K562 (cell line): ENCODE data around the gene CEND1. TPM values are rescaled to one million over a fixed set of nuclear protein-coding genes. Genes with fewer than 3 reads are reported as not detected.
A peak's percentile ranks its signal among the peaks of the same experiment; 100 is the strongest.

ENCODE experiments used
- ATAC-seq: fragments of 200-7000 bp; cut with Tn5 transposase; 3 replicates; pipeline ENCODE4 v1.9.1; 2020; ENCODE audit warnings: moderate library complexity
- BruUV-seq: library from RNA; stranded (reverse); fragments of 400-500 nt; replicated peaks from 2 replicates; lab custom pipeline; 2021; lab: Mats Ljungman, UMichigan
- CTCF ChIA-PET: fragments of 300-600 bp; formaldehyde crosslinking; extraction: SDS; loops from one replicate; lab custom pipeline; 2021; ENCODE audit warnings: low intra/inter-chr PET ratio; lab: Yijun Ruan, JAX
- POLR2A ChIA-PET: fragments of 300-600, 350-650 bp; sonication (Branson Sonifier 250); formaldehyde crosslinking; extraction: SDS; loops from one replicate; lab custom pipeline; 2021; ENCODE audit warnings: antibody characterized with exemption, inconsistent platforms; lab: Yijun Ruan, JAX
- DNase-seq, 4 experiments: peaks; one replicate each; pipeline versions ENCODE4 v3.0.0 to v3.0.0-alpha.2; 2011 to 2018; ENCODE audit warnings: low spot score in 3 of 4, mixed read lengths in 3 of 4; ENCODE audit errors: extremely low read depth in 1 of 4
- FAIRE-seq: peaks from 2 replicates; lab custom pipeline; 2011; peaks lifted over from hg19 to GRCh38; lab: Jason Lieb, UNC
- H2AFZ ChIP-seq: 2 replicates; pipeline ENCODE4 v1.6.0; 2011; ENCODE audit warnings: low read depth, low read length, control low read depth, inconsistent platforms
- H3K27ac ChIP-seq: fragments of 200-600 bp; 3 replicates; pipeline ENCODE4 v1.8.0; 2011; ENCODE audit warnings: low read depth, mild to moderate bottlenecking, control low read depth, inconsistent platforms, low read length, moderate library complexity, mixed read lengths; ENCODE audit errors: extremely low read depth
- H3K27me3 ChIP-seq, 2 experiments: fragments of 300-600 bp in 1 of 2; 2 replicates in 1 of 2; 3 replicates in 1 of 2; pipeline versions ENCODE4 v1.6.0 to v1.8.0; 2011; ENCODE audit warnings: inconsistent platforms in 2 of 2, low read length in 2 of 2, mild to moderate bottlenecking in 1 of 2, mixed read lengths in 1 of 2, moderate library complexity in 1 of 2; ENCODE audit not compliant: control insufficient read depth in 2 of 2, insufficient read depth in 2 of 2
- H3K36me3 ChIP-seq: fragments of 300-600 bp; 3 replicates; pipeline ENCODE4 v1.8.0; 2011; ENCODE audit warnings: mild to moderate bottlenecking, low read length, inconsistent platforms; ENCODE audit not compliant: control insufficient read depth, insufficient read depth
- H3K4me1 ChIP-seq, 2 experiments: fragments of 200-600 bp in 1 of 2; replicated peaks in 1 of 2; 2 replicates in 1 of 2; 3 replicates in 1 of 2; pipeline versions ENCODE4 v1.5.1 to v1.8.0; 2011; ENCODE audit warnings: inconsistent platforms in 2 of 2, low read length in 2 of 2, mild to moderate bottlenecking in 1 of 2, mixed read lengths in 1 of 2, moderate library complexity in 1 of 2; ENCODE audit not compliant: control insufficient read depth in 2 of 2, insufficient read depth in 2 of 2
- H3K4me2 ChIP-seq: 2 replicates; pipeline ENCODE4 v1.6.1; 2011; ENCODE audit warnings: low read length, control low read depth, inconsistent platforms, mixed read lengths; ENCODE audit not compliant: insufficient read depth
- H3K4me3 ChIP-seq: fragments of 200-600 bp; sonication (generic), shearing (Covaris generic); 2 replicates; pipeline ENCODE4 v1.5.1; 2016; ENCODE audit warnings: control low read depth, inconsistent platforms
- H3K79me2 ChIP-seq: fragments of 200-600 bp; 3 replicates; pipeline ENCODE4 v1.8.0; 2011; ENCODE audit warnings: low read length, inconsistent platforms; ENCODE audit not compliant: control insufficient read depth, insufficient read depth
- H3K9ac ChIP-seq, 2 experiments: 2 replicates each; pipeline versions ENCODE4 v1.6.0 to v1.6.1; 2011; ENCODE audit warnings: low read depth in 2 of 2, low read length in 2 of 2, control low read depth in 1 of 2, inconsistent platforms in 1 of 2, mild to moderate bottlenecking in 1 of 2, mixed read lengths in 1 of 2; ENCODE audit not compliant: insufficient read depth in 1 of 2
- H3K9me1 ChIP-seq: one replicate; pipeline ENCODE4 v1.6.0; 2011; ENCODE audit warnings: inconsistent platforms, mild to moderate bottlenecking, low read length, moderate library complexity; ENCODE audit not compliant: control insufficient read depth, insufficient read depth
- H3K9me3 ChIP-seq: replicated peaks from 2 replicates; pipeline ENCODE4 v1.5.1; 2011; ENCODE audit warnings: low read depth, low read length, inconsistent platforms; ENCODE audit not compliant: control insufficient read depth, insufficient read depth
- H4K20me1 ChIP-seq: replicated peaks from 2 replicates; pipeline ENCODE4 v1.6.1; 2011; ENCODE audit warnings: low read length, inconsistent platforms, mixed read lengths; ENCODE audit not compliant: control insufficient read depth, insufficient read depth
- ARNT ChIP-seq, 2 experiments: fragments of 450-650 bp; IDR thresholded peaks; 2 replicates each; pipeline ENCODE4 v1.6.1; 2016; ENCODE audit warnings: mild to moderate bottlenecking in 1 of 2
- CREM ChIP-seq: IDR thresholded peaks from 2 replicates; pipeline ENCODE4 v1.6.1; 2014; ENCODE audit warnings: antibody characterized with exemption, low read depth
- NCOA2 ChIP-seq, 2 experiments: fragments of 450-650 bp; IDR thresholded peaks; 2 replicates each; pipeline ENCODE4 v1.6.1; 2018; ENCODE audit warnings: mild to moderate bottlenecking in 2 of 2, moderate library complexity in 1 of 2; ENCODE audit not compliant: partially characterized antibody in 2 of 2
- SRSF3 ChIP-seq: fragments of 200-400 bp; formaldehyde crosslinking; IDR thresholded peaks from 2 replicates; pipeline ENCODE4 v1.6.1; 2016; ENCODE audit warnings: mild to moderate bottlenecking, low read length, moderate library complexity; ENCODE audit not compliant: insufficient read depth
- TBP ChIP-seq: optimal IDR thresholded peaks from 2 replicates; pipeline ENCODE3; 2011; ENCODE audit warnings: low read depth, low read length, improper control_type of control experiment
- ZNF408 ChIP-seq: fragments of 250-450 bp; sonication (Bioruptor Pico); IDR thresholded peaks from 2 replicates; pipeline ENCODE4 v1.4.0; 2020; ENCODE audit warnings: low read depth, mild to moderate bottlenecking, moderate library complexity
- ZNF444 ChIP-seq: fragments of 250-450 bp; sonication (Bioruptor Pico); IDR thresholded peaks from 2 replicates; pipeline ENCODE4 v1.4.0; 2020; ENCODE audit warnings: mild to moderate bottlenecking, moderate library complexity
- ZNF766 ChIP-seq: fragments of 200-800 bp; sonication (Bioruptor generic); conservative IDR thresholded peaks from 2 replicates; pipeline ENCODE4 v1.6.1; 2016; ENCODE audit warnings: missing genetic modification characterization, missing compliant biosample characterization
- WGBS: fragments of 100-300 bp; shearing (Covaris generic); methylation state at CpG from one replicate; pipeline ENCODE4 v1.1.6; 2016; ENCODE audit warnings: low coverage, mixed read lengths; ENCODE audit not compliant: insufficient coverage; ENCODE audit errors: missing lambda C conversion rate; 5-methylcytosine and 5-hydroxymethylcytosine counted together
- in situ Hi-C: fragments of 300-500 bp; cut with MboI; formaldehyde crosslinking; loops from 4 replicates; pipeline ENCODE4 v1.15.0; 2018; ENCODE audit warnings: inconsistent platforms, mixed read lengths
- intact Hi-C: fragments of 100-400 bp; cut with micrococcal nuclease; formaldehyde crosslinking; loops from 2 replicates; pipeline ENCODE4 v1.14.2; 2022
- polyA plus RNA-seq, 8 experiments: library from polyadenylated mRNA; depleted of rRNA in 4 of 8; stranded (reverse) in 5 of 8; unstranded in 3 of 8; fragments of >200 nt; fragmentation: Nextera tagmentation in 2 of 8; fragmentation: Illumina TruSeq in 1 of 8; extraction: Ambion mirVana in 2 of 8; extraction: Trizol in 1 of 8; gene quantifications; 2 replicates each; pipeline versions ENCODE4 v1.2.1 to v1.2.3, GENCODE V29; 2011 to 2014; ENCODE audit warnings: inconsistent platforms in 1 of 8, missing spikeins in 1 of 8
- total RNA-seq, 7 experiments: library from RNA; depleted of rRNA in 6 of 7; stranded (reverse); fragments of >200 nt in 6 of 7; fragmentation: Illumina TruSeq in 2 of 7; extraction: Trizol in 2 of 7; gene quantifications; 2 replicates each; pipeline versions ENCODE4 v1.2.1 to v1.2.3, GENCODE V29; 2011 to 2021; ENCODE audit warnings: low replicate concordance in 1 of 7
- TF ChIP-seq, protein P1 (sequence below): fragments of 450-650 bp; conservative IDR thresholded peaks from 2 replicates; pipeline ENCODE4 v1.6.1; 2016; ENCODE audit warnings: missing genetic modification characterization, low read depth, mild to moderate bottlenecking, control low read depth, missing compliant biosample characterization
- TF ChIP-seq, protein P2 (sequence below): fragments of 250-450 bp; sonication (Bioruptor Pico); IDR thresholded peaks from 2 replicates; pipeline ENCODE4 v1.5.0; 2021
- TF ChIP-seq, protein P3 (sequence below): sonication (generic); formaldehyde crosslinking; IDR thresholded peaks from 2 replicates; pipeline ENCODE4 v1.8.0; 2023; ENCODE audit warnings: mild to moderate bottlenecking, missing genetic modification reagents
- TF ChIP-seq, protein P4 (sequence below): fragments of 450-650 bp; formaldehyde crosslinking; IDR thresholded peaks from 2 replicates; pipeline ENCODE4 v1.4.0; 2020; ENCODE audit warnings: mild to moderate bottlenecking, moderate library complexity

The CEND1 gene
- total and polyA plus RNA-seq, 9 of the 15 experiments (the other 6 are each of a cell fraction or from before 2014, with no cell fraction given), result 0.13 to 0.18 (median 0.16) TPM; not detected in 6

DNA sequence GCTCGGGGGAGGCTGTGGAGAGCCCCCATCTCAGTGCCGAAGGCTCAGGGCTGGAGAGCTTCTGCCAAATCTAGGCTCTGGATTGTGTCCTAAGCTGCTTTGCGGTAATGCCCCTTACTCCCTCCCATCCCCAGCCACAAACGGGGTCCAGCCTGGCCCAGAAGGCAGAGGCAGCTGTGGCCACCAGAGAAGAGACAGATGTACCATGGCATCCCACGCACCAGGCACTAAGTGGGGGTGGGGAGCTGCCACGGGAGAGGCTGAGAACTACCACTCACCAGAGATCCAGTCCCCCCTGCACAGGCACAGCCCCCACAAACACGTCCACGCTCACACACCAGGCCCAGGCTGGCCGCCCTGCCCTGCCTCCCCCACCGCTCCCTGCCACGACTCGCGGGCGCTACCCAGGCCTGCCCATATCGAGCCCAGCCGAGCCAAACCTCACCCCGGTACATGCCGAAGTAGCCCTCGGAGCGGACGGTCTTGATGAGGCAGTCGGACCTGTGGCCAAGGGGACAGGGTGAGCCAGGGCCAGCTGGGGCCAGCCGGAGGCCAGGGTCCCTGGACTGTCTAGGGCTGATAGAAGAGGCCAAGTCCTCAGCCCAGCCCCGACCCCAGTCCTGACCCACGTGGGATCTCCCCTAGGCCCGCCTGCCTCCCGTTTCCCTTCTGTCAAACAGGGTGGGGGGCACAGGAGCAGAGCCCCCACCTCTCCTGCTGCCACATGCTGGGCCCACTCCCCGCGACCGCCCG lies 4.3 kb upstream of the CEND1 start (continued):
- TF ChIP-seq, protein P1, sequence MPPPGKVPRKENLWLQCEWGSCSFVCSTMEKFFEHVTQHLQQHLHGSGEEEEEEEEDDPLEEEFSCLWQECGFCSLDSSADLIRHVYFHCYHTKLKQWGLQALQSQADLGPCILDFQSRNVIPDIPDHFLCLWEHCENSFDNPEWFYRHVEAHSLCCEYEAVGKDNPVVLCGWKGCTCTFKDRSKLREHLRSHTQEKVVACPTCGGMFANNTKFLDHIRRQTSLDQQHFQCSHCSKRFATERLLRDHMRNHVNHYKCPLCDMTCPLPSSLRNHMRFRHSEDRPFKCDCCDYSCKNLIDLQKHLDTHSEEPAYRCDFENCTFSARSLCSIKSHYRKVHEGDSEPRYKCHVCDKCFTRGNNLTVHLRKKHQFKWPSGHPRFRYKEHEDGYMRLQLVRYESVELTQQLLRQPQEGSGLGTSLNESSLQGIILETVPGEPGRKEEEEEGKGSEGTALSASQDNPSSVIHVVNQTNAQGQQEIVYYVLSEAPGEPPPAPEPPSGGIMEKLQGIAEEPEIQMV, result no peak
- TF ChIP-seq, all 486 proteins: peak for 0

DNA sequence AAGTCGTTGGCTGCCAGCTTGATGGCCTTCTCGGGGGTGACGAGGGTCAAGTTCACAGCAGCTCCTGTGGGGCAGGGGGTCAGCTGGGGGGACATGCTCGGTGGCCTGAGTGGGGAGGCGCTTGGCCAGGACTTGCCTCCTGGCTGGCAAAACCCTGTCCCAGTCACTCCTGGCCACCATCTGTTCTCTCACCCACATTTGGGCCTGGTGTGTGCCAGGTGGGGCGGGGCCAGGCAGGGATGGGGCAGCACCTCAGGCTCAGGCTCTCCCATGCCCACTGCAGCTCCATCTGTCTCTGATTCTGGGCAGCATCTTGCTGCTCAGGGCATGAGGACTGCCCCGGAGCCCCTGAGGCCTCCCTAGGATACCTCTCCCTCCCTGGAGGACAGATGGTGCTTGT lies 3.7 kb upstream of the CEND1 start:
- Histone ChIP-seq H3K79me2 (peaks cover 26% of the 10 kb centered on the region), H2AFZ (no peak overlapping the region), H4K20me1 (no peaks in the 10 kb centered on the region), H3K36me3 (peaks cover 31% of the 10 kb centered on the region; the same call in 1 of the 3 replicates), H3K9me3 (no peaks in the 10 kb centered on the region), H3K9ac (peak overlapping the region in 1 of 2 experiments; percentile 95; a peak in 1 of 4 replicates), H3K4me1 (peaks cover 7 to 89% of the 10 kb centered on the region in 2 experiments), H3K9me1 (peaks cover 3% of the 10 kb centered on the region), H3K4me3 (no peak overlapping the region), H3K4me2 (no peak overlapping the region), H3K27ac (no peak overlapping the region), H3K27me3 (no peaks in the 10 kb centered on the region)
- 94% methylated on average over 7 of the region's 7 CpGs for WGBS
- no TSS peak for BruUV-seq
- FAIRE-seq, result no peak
- CTCF ChIA-PET, result no interaction called here
- POLR2A ChIA-PET, result interaction anchor here (0.6 to 1.3 kb wide), 6 partner anchors 10 to 53 kb away, joined by 3 to 4 read pairs (median 3); partner anchors contain the start of genes PIDD1, RPLP2 and TALDO1
- in situ Hi-C loops (no loop called here), intact Hi-C loops (loop anchor here (10.0 kb wide), 1 partner anchor 229 kb away; the partner anchor contains the start of genes LMNTD2 and RASSF7)
- no peak for ATAC-seq
- no peak for DNase-seq
- TF ChIP-seq, protein P2, sequence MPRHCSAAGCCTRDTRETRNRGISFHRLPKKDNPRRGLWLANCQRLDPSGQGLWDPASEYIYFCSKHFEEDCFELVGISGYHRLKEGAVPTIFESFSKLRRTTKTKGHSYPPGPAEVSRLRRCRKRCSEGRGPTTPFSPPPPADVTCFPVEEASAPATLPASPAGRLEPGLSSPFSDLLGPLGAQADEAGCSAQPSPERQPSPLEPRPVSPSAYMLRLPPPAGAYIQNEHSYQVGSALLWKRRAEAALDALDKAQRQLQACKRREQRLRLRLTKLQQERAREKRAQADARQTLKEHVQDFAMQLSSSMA (CRISPR knock-in tag), result no peak
- TF ChIP-seq ZNF444 (CRISPR knock-in tag) (no peak), ZNF408 (CRISPR knock-in tag) (no peak), CREM (no peak), ZNF766 (CRISPR knock-in tag) (no peak), TBP (no peak), SRSF3 (no peak), ARNT (IDR thresholded peaks at IDR 0.05) (no peak), NCOA2 (IDR thresholded peaks at IDR 0.05; ENCODE audit: partially characterized antibody in 2 of 2) (no peak)
- TF ChIP-seq, protein P3, sequence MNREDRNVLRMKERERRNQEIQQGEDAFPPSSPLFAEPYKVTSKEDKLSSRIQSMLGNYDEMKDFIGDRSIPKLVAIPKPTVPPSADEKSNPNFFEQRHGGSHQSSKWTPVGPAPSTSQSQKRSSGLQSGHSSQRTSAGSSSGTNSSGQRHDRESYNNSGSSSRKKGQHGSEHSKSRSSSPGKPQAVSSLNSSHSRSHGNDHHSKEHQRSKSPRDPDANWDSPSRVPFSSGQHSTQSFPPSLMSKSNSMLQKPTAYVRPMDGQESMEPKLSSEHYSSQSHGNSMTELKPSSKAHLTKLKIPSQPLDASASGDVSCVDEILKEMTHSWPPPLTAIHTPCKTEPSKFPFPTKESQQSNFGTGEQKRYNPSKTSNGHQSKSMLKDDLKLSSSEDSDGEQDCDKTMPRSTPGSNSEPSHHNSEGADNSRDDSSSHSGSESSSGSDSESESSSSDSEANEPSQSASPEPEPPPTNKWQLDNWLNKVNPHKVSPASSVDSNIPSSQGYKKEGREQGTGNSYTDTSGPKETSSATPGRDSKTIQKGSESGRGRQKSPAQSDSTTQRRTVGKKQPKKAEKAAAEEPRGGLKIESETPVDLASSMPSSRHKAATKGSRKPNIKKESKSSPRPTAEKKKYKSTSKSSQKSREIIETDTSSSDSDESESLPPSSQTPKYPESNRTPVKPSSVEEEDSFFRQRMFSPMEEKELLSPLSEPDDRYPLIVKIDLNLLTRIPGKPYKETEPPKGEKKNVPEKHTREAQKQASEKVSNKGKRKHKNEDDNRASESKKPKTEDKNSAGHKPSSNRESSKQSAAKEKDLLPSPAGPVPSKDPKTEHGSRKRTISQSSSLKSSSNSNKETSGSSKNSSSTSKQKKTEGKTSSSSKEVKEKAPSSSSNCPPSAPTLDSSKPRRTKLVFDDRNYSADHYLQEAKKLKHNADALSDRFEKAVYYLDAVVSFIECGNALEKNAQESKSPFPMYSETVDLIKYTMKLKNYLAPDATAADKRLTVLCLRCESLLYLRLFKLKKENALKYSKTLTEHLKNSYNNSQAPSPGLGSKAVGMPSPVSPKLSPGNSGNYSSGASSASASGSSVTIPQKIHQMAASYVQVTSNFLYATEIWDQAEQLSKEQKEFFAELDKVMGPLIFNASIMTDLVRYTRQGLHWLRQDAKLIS (CRISPR knock-in tag), result no peak
- TF ChIP-seq, protein P4, sequence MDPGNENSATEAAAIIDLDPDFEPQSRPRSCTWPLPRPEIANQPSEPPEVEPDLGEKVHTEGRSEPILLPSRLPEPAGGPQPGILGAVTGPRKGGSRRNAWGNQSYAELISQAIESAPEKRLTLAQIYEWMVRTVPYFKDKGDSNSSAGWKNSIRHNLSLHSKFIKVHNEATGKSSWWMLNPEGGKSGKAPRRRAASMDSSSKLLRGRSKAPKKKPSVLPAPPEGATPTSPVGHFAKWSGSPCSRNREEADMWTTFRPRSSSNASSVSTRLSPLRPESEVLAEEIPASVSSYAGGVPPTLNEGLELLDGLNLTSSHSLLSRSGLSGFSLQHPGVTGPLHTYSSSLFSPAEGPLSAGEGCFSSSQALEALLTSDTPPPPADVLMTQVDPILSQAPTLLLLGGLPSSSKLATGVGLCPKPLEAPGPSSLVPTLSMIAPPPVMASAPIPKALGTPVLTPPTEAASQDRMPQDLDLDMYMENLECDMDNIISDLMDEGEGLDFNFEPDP (CRISPR knock-in tag), result no peak
